GM10248 (cell line): ENCODE data around the gene PALM2AKAP2.

Source experiments
- CTCF ChIA-PET: fragments of 300-600 bp; sonication (Branson Sonifier 250); formaldehyde crosslinking; extraction: SDS; loops from one replicate; lab custom pipeline; 2021; ENCODE audit warnings: antibody characterized with exemption; lab: Yijun Ruan, JAX
- POLR2A ChIA-PET: fragments of 350-650 bp; sonication (Branson Sonifier 250); formaldehyde crosslinking; extraction: SDS; loops from one replicate; lab custom pipeline; 2020; ENCODE audit warnings: antibody characterized with exemption; lab: Yijun Ruan, JAX
- DNase-seq: peaks from one replicate; pipeline ENCODE4 v3.0.0; 2012; ENCODE audit errors: extremely low spot score
- TF ChIP-seq, protein P1 (sequence below): IDR thresholded peaks from 2 replicates; pipeline ENCODE4 v1.5.1; 2012; ENCODE audit warnings: mild to moderate bottlenecking, low read depth; ENCODE audit errors: extremely low read depth, missing control alignments, control extremely low read depth

Gene PALM2AKAP2

DNA sequence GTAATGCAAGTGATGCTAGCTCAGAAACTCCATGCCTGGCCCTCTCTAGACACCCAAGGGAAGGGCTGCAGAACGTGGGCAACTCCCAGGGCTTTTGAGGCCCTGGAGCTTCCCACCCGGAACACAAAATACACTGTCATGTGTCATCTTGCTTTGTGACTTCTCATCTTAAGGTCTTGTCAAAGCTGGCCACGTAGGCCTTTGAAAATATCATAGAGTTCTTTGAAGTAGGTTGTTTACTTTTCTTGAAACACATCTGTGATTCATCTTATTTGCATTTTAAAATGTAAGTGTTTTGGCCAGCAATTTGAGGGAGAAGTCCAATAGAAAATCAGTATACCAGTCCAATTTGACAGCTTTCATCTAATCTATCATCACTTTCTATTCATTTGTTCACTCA lies 40.2 kb upstream of the PALM2AKAP2 start:
- ChIA-PET POLR2A (no interaction called here), CTCF (interaction anchor here (1.2 to 1.4 kb wide), 2 partner anchors 8 to 22 kb away, joined by 3 to 4 read pairs; no protein-coding TSS in a partner anchor)
- TF ChIP-seq, protein P1, sequence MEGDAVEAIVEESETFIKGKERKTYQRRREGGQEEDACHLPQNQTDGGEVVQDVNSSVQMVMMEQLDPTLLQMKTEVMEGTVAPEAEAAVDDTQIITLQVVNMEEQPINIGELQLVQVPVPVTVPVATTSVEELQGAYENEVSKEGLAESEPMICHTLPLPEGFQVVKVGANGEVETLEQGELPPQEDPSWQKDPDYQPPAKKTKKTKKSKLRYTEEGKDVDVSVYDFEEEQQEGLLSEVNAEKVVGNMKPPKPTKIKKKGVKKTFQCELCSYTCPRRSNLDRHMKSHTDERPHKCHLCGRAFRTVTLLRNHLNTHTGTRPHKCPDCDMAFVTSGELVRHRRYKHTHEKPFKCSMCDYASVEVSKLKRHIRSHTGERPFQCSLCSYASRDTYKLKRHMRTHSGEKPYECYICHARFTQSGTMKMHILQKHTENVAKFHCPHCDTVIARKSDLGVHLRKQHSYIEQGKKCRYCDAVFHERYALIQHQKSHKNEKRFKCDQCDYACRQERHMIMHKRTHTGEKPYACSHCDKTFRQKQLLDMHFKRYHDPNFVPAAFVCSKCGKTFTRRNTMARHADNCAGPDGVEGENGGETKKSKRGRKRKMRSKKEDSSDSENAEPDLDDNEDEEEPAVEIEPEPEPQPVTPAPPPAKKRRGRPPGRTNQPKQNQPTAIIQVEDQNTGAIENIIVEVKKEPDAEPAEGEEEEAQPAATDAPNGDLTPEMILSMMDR: no peak
- no peak for DNase-seq

DNA sequence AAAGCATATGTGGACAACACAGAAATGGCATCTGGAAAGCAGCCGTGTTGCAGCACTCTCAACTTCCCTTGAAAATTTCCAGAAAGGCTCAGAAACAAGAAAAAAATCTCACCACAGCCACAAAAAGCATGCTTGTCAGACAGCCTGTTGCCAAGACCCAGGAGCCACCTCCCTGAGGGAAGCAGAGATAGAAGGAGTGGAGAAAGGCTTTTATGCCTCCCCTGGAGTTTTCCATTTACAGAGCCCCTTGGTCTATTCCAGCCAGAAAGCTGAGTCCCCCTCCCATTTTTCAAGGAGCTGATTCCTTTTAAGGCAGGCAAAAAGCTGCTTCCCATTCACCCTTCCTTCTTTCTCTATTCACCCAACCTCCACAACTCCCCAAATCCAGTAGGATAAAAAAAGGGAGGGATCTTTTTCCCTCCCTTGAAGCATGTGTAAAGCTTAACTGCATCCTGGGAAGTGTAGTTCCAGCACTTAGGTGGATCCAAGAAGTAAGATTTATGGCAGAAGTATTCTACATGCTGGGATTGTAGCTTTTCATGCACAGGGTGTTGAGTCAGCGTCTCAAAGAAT lies 37.1 kb upstream of the PALM2AKAP2 start:
- no peak for DNase-seq
- TF ChIP-seq, protein P1: no peak
- POLR2A ChIA-PET: no interaction called here
- CTCF ChIA-PET: interaction anchor here (1.3 kb wide), 1 partner anchor 64 kb away, joined by 3 read pairs; no protein-coding TSS in a partner anchor

DNA sequence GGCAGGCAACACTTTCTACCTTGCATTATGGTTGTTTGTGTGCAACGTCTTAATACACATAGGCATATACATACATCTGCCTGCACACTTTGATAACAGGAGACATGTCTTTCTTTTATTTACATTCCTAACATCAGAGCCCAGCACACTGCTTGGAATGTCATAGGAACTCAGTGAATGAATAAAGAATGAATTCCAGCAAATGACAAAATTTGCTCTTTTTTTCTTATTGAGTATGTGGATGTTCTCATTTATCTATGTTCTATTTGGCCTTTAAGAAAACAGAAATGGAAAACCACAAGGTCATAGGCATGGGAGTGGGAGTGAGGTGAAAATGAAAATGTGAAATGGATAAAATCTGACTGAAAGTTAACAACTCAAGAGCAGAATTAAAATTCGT lies 36.3 kb upstream of the PALM2AKAP2 start:
- DNase-seq: no peak
- POLR2A ChIA-PET: no interaction called here
- CTCF ChIA-PET: no interaction called here
- TF ChIP-seq, protein P1: no peak

DNA sequence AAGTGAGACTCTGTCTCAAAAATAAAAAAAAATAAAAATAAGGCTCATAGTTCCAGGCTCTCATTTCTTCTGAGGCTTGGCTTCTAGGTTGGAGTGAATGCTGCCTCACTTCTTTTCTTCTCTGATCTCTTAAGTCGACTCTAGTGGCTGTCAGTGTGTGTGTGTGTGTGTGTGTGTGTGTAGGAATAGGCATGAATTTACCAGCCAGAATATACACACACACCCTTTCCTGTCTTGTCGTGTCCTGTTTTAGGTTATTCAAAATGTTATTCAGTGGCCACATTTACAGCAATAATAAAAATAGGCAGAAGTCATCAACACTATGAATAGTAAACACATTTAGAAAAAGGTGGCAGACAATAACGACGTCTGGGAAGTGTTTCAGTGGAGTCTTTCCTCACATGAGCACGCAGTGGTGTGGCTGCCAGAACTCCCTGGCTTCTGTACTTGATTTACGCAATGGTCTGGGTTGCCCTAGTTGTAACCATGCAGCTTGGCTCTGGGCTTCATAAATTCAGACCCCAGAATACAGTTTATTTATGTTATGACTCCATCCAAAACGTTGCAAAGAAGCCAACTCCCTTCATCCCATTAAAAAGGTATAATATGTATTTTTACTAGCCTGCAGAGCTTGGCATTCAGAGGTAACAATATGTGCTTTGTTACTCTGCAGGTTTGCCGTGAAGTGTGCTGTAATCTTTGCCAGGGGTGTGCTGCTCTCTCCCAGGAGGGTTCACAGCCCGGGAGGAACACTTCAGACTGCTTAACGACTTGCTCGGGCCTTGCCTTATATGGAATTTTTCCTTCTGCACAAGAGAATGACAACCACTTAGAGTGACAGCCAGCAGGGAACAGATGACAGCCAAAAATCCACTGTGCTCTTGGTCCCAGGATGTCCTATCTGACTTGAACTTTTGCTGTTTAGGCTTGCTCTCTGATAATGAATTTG lies 34.4 kb upstream of the PALM2AKAP2 start:
- ChIA-PET POLR2A (no interaction called here), CTCF (no interaction called here)
- TF ChIP-seq, protein P1: no peak
- no peak for DNase-seq

DNA sequence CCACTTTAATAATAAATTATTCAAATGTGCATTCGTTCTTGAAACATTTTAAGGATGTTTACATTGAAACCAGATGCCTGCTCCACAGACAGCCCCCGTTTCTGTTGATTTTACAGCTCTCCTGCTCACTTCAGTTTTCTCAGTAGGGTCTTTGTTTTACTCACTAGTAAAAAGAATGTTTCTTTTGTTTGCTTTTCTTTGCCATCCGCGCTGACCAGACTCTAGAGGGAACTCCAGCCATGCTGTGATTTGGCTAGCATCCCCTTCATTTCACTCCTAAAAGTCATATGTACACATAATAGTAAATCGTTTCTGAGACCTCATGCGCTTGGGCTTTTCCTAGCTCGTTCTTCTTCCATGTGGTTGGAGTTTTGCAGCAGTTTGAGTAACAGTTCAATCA lies 28.7 kb upstream of the PALM2AKAP2 start:
- POLR2A ChIA-PET: no interaction called here
- no peak for DNase-seq
- CTCF ChIA-PET: interaction anchor here (0.5 kb wide), 1 partner anchor 281 kb away, joined by 4 read pairs; no protein-coding TSS in a partner anchor
- TF ChIP-seq, protein P1: no peak

DNA sequence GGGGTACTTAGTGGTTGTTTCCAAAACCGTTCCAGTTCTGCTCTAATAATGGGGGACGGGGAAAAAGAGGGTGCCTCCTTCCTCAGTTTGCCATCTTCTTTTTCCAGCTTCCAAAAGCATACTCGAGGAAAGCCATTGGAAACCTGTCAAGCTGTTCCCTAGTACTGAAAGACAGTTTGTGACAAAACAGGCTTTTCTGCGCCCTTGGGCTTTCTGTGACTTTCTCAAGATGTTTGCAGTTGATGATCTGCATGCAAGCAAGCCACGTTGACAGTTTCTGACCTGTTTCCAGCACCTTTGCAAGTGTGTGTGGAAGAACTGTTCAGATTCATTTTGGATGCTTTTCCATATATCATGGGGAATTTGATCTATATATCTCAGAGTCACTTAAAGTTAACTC lies 26.7 kb upstream of the PALM2AKAP2 start:
- no peak for DNase-seq
- POLR2A ChIA-PET: no interaction called here
- CTCF ChIA-PET: no interaction called here
- TF ChIP-seq, protein P1: no peak
